Measurements from ENCODE around the gene FXYD4.
"Not testable (repeated sequence)": the region's sequence is repeated elsewhere in the genome, so short reads cannot be mapped to it uniquely, and the experiment has no call there.

Gene FXYD4

DNA sequence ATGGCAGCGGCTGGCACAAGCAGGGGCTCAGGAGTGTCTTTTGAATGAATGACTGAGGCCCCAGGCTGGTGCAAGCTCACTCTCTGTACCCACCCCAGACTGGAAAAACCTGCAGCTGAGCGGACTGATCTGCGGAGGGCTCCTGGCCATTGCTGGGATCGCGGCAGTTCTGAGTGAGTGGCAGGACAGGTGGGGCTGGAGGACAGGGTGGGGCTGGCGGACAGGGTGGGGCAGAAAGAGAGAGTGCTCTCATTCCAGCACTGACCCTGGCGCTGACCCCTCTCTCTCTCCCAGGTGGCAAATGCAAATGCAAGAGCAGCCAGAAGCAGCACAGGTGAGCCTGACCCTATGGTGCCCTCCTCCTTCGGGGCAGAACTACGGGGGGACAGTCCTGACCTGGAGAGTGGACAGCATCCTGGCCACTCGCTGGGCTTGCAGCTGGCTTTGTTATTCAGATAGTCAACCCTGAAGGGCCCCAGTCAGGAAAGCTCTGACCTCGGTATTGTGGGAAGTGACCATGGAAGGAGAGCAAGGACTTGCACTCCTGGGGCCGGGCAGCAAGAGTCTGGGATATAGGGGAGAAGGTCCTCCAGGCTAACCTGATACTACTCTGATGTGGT, 4.1 kb downstream of the FXYD4 start:
- no peak for DNase-seq (ENCODE audit: low spot score)

DNA sequence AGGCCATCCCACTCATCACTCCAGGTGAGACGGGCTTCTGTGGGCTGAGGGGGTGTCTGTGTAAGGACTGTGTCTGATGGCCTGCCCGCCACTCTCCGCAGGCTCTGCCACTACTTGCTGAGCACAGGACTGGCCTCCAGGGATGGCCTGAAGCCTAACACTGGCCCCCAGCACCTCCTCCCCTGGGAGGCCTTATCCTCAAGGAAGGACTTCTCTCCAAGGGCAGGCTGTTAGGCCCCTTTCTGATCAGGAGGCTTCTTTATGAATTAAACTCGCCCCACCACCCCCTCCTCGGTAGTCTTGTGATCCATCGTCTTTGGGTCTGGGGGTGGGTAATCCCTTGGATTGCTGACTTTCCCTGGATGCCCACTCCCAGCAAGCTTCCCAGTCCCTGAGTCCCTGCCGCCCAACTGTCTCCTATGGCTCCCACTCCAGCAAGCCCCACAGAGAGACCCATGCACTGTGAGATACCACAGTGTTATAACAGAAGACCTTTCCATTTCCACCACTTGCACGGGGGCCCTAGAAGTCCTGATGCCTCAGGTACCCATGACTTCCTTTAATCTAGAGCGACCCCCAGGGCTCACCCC, 4.7 kb downstream of the FXYD4 start:
- no peak for DNase-seq (ENCODE audit: low spot score)

GRCh38 chr10:43376828-43377423, 5.5 kb downstream of the FXYD4 start:
- DNase-seq (ENCODE audit: low spot score), result no peak

- peak; percentile 86 for DNase-seq (ENCODE audit: low spot score)
These were observed 6.0 kb downstream of the FXYD4 start for GRCh38 chr10:43377424-43377883.

DNA sequence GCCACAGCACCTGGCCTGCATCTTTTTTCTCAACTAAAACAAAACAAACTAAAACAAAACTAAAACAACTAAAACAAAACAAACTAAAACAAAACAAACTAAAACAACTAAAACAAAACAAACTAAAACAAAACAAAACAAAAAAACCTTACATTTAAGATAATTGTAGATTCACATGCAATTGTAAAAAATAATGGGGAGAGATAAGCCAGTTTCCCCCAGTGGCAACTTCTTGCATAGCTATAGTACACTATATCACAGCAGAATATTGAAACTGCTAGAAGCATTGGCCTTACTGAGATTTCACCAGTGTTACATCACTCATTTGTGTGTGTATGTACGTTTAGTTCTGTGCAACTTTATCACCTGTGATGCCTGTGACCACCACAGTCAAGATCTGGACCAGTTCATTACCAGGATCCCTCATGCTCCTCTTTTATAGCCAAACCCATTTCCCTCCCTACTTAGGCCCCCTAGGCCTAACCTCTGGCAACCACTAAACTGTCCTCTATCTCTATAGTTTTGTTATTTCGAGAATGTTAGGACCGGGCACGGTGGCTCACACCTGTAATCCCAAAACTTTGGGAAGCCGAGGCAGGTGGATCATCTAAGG, 9.3 kb downstream of the FXYD4 start:
- DNase-seq (ENCODE audit: low spot score), result no peak

- no peak for DNase-seq (ENCODE audit: low spot score)
These were observed 12.0 kb downstream of the FXYD4 start for GRCh38 chr10:43383204-43383971.

GRCh38 chr10:43384252-43385221, 13.1 kb downstream of the FXYD4 start:
- no peak for DNase-seq (ENCODE audit: low spot score)

DNA sequence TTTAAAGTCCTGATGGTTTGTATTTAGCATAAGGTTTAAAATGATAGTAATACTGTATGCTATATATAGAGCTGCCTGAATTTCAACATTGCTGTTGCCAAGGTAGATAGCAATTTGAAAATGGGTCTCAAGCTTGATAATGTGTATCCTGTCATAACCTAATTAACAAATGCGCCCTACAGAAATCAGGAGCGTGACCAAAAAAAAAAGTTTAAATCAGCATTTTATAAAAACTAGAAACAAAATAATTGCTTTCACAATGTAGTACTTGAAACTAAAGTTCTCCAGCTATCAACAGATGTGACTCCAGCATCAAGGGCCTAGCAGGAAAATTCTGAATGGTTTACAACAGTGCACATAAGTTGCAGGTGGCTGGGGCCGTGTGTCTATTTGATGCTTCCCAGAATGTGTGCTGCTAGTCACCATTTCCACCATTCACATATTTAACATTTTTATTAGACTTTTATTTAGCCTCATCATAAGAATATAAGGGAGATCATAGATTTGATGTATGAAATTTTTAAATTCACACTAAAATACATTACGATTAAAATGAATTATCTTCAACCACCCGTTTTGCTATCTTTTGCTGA, 14.1 kb downstream of the FXYD4 start:
- no peak for DNase-seq (ENCODE audit: low spot score)

DNA sequence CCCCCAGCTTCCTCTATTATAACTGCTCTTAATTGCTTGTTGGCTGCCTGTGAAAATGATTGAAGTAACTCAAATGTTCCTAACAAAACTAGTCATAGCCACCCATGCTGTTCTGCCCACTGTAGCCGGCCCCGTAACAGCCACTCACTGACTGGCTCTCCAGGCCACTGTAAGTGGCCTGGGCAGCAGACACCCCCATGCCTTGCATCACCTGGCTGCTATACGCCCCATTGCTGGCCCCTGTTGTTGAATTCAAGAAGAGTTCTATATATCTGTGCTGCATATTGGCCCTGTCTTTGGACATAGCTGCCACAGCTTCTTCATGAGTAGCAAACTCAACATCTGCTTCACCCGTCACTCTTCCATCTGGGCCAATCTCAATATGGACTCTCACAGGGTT, 15.1 kb downstream of the FXYD4 start:
- DNase-seq (ENCODE audit: low spot score), result no peak

- DNase-seq (ENCODE audit: low spot score), result no peak
These were observed 15.7 kb downstream of the FXYD4 start for GRCh38 chr10:43386981-43387677.

DNA sequence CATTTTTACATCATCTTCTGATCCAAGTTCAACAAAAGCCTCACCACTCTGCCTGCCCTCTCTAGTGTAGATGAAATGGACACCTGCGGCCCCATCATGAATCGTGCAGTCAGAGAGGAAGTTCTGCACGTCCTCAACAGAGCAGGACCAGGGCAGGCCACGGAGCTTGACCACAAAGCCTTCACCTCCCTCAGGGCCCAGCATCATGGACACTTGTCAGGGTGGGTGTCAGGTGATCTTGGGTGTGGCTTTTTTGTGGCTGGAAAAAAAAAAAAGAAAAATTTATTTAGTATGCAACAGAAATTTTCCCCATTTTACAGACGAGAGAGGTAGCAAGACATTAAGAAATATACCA, 16.2 kb downstream of the FXYD4 start:
- DNase-seq (ENCODE audit: low spot score), result no peak

DNA sequence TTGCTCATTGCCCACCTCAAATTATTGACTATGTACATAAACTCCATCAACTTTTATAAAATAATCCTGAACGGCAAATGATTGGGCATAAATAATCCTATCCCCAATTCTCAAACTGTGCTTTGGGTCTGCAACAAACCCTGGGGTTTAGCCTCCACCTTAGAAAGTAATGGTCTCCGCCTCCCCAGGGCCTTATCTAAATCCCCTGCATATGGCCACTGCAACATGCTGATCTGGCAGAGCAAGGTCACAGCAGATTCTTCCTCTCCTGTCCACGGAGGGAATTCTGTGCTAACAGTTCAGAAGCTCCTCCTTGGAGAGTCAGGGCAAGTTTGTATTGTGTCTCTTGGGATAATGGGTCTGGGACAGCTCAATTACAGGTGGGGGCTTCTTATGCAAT, 18.4 kb downstream of the FXYD4 start:
- no peak for DNase-seq (ENCODE audit: low spot score)

GRCh38 chr10:43390333-43390732, 18.9 kb downstream of the FXYD4 start:
- DNase-seq (ENCODE audit: low spot score), result no peak

DNA sequence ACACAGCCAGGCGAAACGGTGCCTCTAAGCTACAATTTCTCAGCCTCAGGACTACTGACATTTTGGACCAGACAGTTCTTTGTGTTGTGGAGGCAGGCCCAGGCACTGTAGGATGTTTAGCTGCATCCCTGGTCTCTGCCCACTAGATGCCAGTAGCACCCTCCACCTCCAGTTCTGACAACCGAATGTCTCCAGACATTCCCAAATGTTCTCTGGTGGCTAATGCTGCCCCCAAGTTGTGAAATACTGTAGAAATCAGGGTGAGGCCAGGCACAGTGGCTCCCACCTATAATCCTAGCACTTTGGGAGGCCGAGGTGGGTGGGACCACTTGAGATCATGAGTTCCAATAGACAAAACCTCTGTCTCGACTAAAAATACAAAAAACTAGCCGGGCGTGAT, 19.3 kb downstream of the FXYD4 start:
- no peak for DNase-seq (ENCODE audit: low spot score)

GRCh38 chr10:43391496-43391895, 20.1 kb downstream of the FXYD4 start:
- no peak for DNase-seq (ENCODE audit: low spot score)

GRCh38 chr10:43392748-43393147, 21.3 kb downstream of the FXYD4 start:
- DNase-seq (ENCODE audit: low spot score), result no peak

DNA sequence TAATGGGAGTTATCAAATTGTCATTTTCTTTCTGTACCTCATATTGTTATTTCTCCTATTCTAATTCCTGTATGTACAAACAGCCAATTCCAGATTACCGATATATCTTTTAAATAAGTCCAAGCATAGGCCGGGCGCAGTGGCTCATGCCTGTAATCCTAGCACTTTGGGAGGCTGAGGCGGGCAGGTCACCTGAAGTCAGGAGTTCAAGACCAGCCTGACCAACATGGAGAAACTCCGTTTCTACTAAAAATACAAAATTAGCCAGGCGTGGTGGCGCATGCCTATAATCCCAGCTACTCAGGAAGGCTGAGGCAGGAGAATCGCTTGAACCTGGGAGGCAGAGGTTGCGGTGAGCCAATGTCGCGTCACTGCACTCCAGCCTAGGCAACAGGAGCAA, 21.8 kb downstream of the FXYD4 start:
- DNase-seq (ENCODE audit: low spot score), result not testable (repeated sequence)

- DNase-seq (ENCODE audit: low spot score), result no peak
These were observed 22.3 kb downstream of the FXYD4 start for GRCh38 chr10:43393606-43394360.

DNA sequence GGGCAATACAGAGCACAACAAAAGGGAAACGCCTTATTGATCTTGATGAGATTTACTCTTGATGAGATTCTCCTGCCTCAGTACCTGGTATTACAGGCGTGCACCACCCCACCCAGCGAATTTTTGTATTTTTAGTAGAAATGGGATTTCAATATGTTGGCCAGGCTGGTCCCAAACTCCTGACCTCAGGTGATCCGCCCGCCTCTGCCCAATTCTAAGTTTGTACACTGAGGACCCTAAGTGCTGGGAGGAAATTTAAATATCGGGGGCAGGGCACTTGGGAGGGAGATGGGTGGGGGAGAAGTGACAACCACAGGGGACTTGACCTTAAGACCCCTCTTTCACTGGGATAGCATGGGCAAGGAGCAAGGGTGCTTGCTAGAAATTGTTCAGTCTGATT, 23.4 kb downstream of the FXYD4 start:
- DNase-seq (ENCODE audit: low spot score), result no peak
